Smooth muscle cell of the coronary artery (primary cell): ENCODE measurements around the gene STX11. TPM values are rescaled to one million over a fixed set of nuclear protein-coding genes. Genes with fewer than 3 reads are reported as not detected.

Experiments used
- total RNA-seq: library from RNA; depleted of rRNA; stranded (reverse); fragments of >200 nt; gene quantifications from 2 replicates; pipeline ENCODE4 v1.2.3, GENCODE V29; 2014; ENCODE audit warnings: low replicate concordance

Gene STX11
- total RNA-seq: 0.35 and 1.7 TPM in 2 replicates

DNA sequence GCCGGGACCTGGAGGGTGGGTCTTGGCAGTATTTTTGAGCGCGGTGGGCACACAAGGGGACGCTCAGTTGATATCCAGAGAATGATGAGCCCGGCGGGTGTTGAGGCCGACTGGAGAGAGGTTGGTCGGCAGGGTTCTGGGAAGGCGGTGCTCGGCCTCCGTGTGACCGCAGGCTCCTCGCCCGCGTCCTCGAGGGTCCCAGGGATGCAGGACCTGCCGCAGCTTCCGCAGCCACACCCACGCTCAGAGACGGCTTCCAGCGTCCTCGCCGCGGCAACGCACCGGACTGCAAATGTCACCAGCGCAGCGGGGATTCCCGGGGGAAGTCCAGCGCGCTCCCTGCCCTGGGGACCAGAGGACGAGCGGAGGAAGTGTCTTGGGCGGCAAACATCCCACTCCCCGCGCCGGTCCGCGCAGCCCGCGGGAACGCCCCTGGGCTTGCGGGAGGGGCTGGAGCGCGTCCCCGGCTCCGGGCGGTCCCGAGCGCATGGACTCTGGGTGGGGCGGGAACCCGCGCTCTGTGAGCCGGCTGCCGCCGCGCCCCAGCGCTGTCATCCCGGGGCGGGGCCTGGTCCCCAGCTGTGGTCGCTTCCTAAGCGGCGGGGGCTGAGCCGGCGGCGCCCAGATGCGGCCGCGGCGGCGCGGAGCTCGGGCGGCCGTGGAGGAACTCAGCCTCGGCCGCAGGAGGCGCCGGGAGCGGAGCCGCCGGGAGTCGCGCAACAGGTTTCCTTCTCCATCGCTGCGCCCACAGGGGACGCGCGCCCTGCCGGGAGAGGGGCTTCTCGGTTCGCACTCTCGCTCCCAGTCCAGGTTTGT is at the start of gene STX11:
STX11 (plus strand) TSS at position 624 of the 816 bp plus-strand sequence. CDS start 36,111 bp downstream, outside the sequence.

Other genes starting within 250 kb of the STX11 start
- 12.6 and 22.8 TPM in 2 replicates for gene PLAGL1, start 142.3 kb upstream of the STX11 start, total RNA-seq
- 152 and 185 TPM in 2 replicates for gene SF3B5, start 54.9 kb upstream of the STX11 start, total RNA-seq
- 84.7 and 115 TPM in 2 replicates for gene UTRN, start 134.8 kb downstream of the STX11 start, total RNA-seq